Fibroblast of villous mesenchyme (primary cell): ENCODE measurements around the gene NHLH1. TPM values are rescaled to one million over a fixed set of nuclear protein-coding genes. Genes with fewer than 3 reads are reported as not detected.

Experiments
- DNase-seq: peaks from one replicate; pipeline ENCODE4 v3.0.0-alpha.2; 2010; ENCODE audit warnings: low read depth
- H3K4me3 ChIP-seq: 2 replicates; pipeline ENCODE4 v1.5.1; 2011; ENCODE audit warnings: low read depth, mild to moderate bottlenecking, low read length
- CTCF ChIP-seq: IDR thresholded peaks from 2 replicates; pipeline ENCODE4 v1.5.1; 2012; ENCODE audit warnings: low read depth, mild to moderate bottlenecking, low read length; ENCODE audit not compliant: insufficient read depth
- total RNA-seq: library from RNA; depleted of rRNA; stranded (reverse); fragments of >200 nt; gene quantifications from 2 replicates; pipeline ENCODE4 v1.2.3, GENCODE V29; 2012

The NHLH1 gene
- total RNA-seq, 1 donor = not detected

- DNase-seq = peak; percentile 13
- peak; percentile 58 for TF ChIP-seq CTCF
Observed at GRCh38 chr1:160354388-160354985, 12.4 kb upstream of the NHLH1 start.

DNA sequence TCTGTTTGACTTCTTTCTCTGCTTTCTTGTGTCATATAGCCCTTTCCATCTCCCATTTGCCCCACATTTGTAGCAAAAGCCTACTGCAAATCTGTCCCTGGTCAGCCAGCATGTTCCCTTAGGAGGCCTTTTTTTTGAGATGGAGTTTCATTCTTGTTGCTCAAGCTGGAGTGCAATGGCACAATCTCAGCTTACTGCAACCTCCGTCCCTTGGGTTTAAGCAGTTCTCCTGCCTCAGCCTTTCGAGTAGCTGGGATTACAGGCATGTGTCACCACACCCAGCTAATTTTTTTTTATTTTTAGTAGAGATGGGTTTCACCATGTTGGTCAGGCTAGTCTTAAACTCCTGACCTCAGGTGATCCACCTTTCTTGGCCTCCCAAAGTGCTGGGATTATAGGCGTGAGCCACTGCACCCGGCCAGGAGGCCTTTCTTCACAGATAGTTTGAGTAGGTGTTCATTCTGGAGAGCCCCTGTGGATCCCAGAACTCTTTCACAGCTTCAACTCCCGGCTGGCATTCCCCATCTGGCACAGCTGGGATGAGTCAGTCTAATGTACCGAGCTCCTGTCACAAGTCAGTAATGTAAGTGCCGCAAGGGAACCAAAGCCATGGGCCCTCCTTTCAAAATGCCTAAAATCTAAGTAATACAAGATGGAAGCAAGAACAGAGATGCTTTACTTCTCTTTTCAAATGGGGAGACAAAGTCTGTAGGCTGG lies 9.4 kb upstream of the NHLH1 start:
- H3K4me3 ChIP-seq = no peak overlapping the region
- no peak for DNase-seq
- TF ChIP-seq CTCF = no peak

More at GRCh38 chr1:160354388-160354985, 12.4 kb upstream of the NHLH1 start:
- no peak overlapping the region for H3K4me3 ChIP-seq

DNA sequence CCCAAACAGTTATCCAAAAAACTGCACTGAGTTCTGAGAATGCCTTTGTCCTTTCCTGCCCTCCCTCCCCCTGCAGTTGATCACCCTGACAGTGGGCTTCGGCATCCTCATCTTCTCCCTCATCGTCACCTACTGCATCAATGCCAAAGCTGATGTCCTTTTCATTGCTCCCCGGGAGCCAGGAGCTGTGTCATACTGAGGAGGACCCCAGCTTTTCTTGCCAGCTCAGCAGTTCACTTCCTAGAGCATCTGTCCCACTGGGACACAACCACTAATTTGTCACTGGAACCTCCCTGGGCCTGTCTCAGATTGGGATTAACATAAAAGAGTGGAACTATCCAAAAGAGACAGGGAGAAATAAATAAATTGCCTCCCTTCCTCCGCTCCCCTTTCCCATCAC lies 8.8 kb upstream of the NHLH1 start:
- no peak overlapping the region for H3K4me3 ChIP-seq
- DNase-seq = no peak
- TF ChIP-seq CTCF = no peak

DNA sequence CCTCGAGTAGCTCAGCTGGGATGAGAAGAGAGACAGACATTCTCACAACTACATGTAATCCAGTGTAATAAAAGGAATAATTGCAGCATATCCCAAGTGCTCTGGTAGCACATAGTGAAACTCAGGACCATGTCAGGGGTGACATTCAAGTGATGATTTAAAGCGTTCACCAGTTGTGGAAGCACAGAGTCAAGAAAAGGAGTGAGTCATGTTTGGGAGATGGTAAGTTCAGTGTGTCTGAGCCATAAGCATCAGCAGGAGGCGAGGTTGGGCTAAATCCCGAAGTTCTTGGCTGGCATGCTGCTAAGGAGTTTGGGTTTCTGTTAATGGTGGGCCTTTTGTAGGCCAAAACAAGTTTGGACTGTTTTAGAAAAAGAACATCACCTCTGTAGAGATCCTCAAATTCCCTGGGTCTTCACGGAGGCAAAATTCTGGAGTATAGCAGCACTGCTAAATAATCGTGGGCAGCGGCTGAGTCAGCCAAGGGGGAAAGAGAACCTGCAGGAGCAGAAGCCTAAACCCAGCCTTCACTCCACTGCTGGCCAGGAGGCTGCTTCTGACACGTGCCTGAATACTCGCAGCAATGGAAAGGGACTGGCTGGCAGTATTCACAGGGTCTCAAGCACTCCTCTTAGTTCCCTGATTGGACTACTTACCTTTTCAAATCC lies 7.2 kb upstream of the NHLH1 start:
- H3K4me3 ChIP-seq = no peak overlapping the region
- no peak for TF ChIP-seq CTCF
- DNase-seq = no peak

- H3K4me3 ChIP-seq = no peak overlapping the region
- TF ChIP-seq CTCF = no peak
Observed at GRCh38 chr1:160360227-160360695, 6.6 kb upstream of the NHLH1 start.

GRCh38 chr1:160361199-160361598 lies 5.7 kb upstream of the NHLH1 start:
- TF ChIP-seq CTCF = no peak
- H3K4me3 ChIP-seq = no peak overlapping the region
- DNase-seq = no peak

More at GRCh38 chr1:160360227-160360695, 6.6 kb upstream of the NHLH1 start:
- DNase-seq = no peak
